Duodenal mucosa (tissue), 2 donors: Measurements from ENCODE around the gene NKD1.

Experiments used
- H3K27ac ChIP-seq: one replicate; pipeline ENCODE4 v1.7.0; 2013; ENCODE audit warnings: low read depth, low read length
- H3K27me3 ChIP-seq, 2 donors: one replicate each; pipeline ENCODE4 v1.7.0; 2013; ENCODE audit warnings: low read length in 2 of 2, control low read depth in 1 of 2; ENCODE audit not compliant: insufficient read depth in 2 of 2, control insufficient read depth in 1 of 2
- H3K36me3 ChIP-seq, 2 donors: one replicate each; pipeline ENCODE4 v1.7.0; 2013; ENCODE audit warnings: low read length in 2 of 2, control low read depth in 1 of 2; ENCODE audit not compliant: insufficient read depth in 2 of 2, control insufficient read depth in 1 of 2
- H3K4me1 ChIP-seq, 2 donors: one replicate each; pipeline ENCODE4 v1.7.0; 2013; ENCODE audit warnings: low read length in 2 of 2, control low read depth in 1 of 2; ENCODE audit not compliant: insufficient read depth in 2 of 2, control insufficient read depth in 1 of 2
- H3K4me3 ChIP-seq, 2 donors: one replicate each; pipeline ENCODE4 v1.7.0; 2013; ENCODE audit warnings: low read length in 2 of 2, low read depth in 1 of 2
- H3K9ac ChIP-seq, 2 donors: one replicate each; pipeline ENCODE4 v1.7.0; 2013; ENCODE audit warnings: low read length in 2 of 2, low read depth in 1 of 2
- H3K9me3 ChIP-seq, 2 donors: one replicate each; pipeline ENCODE4 v1.7.0; 2013; ENCODE audit warnings: low read length in 2 of 2, control low read depth in 1 of 2; ENCODE audit not compliant: control insufficient read depth in 1 of 2

NKD1 gene

DNA sequence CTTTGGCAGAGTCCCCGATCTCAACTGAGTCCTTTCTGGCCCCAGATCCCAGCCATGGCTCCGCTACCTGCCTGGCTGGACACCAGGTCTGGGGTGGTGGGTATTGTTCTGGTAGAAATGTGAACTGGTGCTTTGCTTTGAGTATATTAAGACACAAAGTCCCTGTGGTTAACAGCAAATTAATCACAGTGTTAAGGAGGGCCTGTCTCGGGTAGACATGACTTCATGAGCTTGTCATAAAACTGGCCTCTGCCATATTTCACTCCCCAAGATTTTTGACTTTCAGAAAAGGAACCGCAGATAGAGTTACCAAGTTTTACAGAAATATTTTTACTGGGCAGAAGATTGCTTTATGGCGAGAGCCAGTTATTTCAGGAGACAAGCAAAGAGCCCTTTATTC, 19.5 kb downstream of the NKD1 start:
- H3K36me3 ChIP-seq = no peaks in the 10 kb centered on the region
- no peaks in the 10 kb centered on the region for H3K27me3 ChIP-seq
- H3K4me3 ChIP-seq = no peak overlapping the region
- H3K4me1 ChIP-seq = no peaks in the 10 kb centered on the region
- H3K9ac ChIP-seq = no peak overlapping the region
- H3K9me3 ChIP-seq = no peaks in the 10 kb centered on the region
- H3K27ac ChIP-seq = no peak overlapping the region

DNA sequence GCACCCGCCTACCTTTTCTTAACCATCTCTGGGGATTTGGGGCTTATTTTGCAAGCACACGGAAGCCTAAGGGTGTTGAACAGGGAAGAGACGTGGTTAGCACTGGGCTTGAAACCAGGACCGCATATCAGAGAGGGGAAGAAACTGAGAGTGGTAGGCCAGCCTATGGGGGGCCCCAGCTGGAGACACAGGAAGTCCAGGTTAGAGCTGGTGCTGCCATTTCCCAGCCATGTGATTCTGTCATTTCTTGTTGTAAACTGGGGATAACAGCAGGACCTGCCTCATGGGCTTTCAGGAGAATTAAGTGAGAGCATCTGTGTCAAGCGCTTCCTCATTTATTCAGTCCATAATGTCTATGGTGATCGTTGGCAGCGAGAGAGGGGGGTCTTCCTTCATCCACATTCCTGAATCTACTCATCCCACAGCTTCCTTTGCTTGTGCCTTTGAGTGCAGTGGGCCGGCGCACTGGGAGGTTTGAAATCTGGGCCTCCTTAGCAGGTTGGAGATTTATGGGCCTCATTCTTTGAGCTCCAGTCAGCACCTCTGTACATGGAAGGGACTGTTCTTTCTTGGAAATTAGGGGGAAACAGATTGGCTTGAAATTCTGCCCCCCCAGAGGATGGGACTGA, 20.1 kb downstream of the NKD1 start:
- H3K27ac ChIP-seq = no peak overlapping the region
- H3K4me3 ChIP-seq = no peak overlapping the region
- H3K27me3 ChIP-seq = no peaks in the 10 kb centered on the region
- H3K4me1 ChIP-seq = no peaks in the 10 kb centered on the region
- no peaks in the 10 kb centered on the region for H3K9me3 ChIP-seq
- H3K36me3 ChIP-seq = no peaks in the 10 kb centered on the region
- no peak overlapping the region for H3K9ac ChIP-seq

DNA sequence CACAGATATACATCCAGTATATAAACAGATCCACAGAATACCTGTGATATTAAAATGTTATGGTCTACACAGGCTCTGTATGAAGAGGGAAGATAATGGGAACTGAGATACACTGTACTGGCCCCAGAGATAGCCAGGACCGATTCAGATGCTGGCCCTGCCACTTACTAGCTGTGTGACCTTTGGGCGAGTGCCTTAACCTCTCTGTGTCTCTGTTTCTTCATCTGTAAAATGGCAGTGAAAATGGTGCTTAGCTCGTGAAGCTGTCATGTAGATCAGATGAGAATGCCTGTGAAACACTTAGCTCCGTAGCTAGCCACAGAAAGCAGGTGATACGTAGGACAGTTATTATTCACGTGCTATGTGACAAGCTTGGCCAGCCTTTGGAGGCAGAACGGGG, 22.2 kb downstream of the NKD1 start:
- no peaks in the 10 kb centered on the region for H3K36me3 ChIP-seq
- H3K4me1 ChIP-seq = no peaks in the 10 kb centered on the region
- H3K27ac ChIP-seq = no peak overlapping the region
- H3K9me3 ChIP-seq = no peaks in the 10 kb centered on the region
- no peaks in the 10 kb centered on the region for H3K27me3 ChIP-seq
- no peak overlapping the region for H3K4me3 ChIP-seq
- no peak overlapping the region for H3K9ac ChIP-seq

DNA sequence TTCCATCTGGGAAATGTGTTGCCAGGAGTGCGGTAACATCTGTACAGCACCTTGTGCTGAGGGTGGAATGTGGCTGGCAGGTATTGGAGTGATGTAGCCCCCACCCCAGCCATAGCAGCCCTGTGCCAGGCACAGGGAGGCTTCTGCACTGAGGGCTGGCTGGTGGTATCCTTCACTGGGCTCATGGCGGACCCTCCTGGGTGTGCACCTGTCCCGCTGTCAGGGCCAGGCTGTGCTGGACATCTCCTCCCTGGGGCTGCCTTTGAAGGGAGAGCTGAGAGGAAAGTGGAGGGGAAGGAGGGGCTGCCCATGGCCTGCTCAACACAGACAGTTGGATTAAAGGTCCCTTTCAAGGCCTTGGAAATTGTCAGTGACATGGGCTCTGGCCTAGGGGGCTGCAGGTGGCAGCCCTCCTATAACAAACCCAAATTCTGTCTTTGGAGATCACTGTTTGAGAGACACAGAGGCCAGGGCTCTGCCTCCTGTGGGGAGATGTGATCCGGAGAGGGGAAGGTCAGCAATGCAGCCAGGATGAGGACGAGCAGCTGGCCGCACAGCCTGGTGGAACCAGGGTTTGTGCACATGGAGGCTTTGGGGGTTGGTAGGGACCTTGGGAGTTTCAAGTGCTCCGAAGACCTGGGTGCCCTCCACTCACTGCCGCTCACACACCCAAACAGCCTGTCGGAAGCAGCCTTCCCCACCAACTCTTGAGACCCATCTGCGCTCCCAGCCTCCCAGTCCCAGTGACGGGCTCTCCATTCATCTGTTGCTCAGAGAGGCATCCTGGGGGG, 22.8 kb downstream of the NKD1 start:
- no peak overlapping the region for H3K27ac ChIP-seq

DNA sequence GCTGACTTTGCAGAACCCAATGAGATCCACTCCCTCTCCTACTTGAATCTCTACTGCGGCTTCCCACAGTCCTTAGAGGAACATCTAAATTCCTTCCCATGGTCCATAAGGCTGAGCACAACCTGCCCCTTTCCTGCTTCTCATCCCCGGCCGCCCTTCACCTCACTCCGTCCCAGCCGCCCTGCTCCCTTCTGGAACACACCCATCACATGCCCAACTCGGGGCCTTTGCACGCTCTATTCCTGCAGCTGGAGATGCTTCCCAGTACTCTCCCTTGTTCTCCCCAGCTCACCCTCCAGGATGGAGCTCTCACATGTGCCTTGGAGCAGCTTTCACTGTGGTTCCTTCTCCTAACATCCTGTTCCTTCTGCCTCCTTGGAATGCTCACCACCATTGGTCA, 23.6 kb downstream of the NKD1 start:
- H3K9ac ChIP-seq = no peak overlapping the region
- H3K4me1 ChIP-seq = no peaks in the 10 kb centered on the region
- no peaks in the 10 kb centered on the region for H3K36me3 ChIP-seq
- H3K27ac ChIP-seq = no peak overlapping the region
- H3K27me3 ChIP-seq = no peaks in the 10 kb centered on the region
- no peak overlapping the region for H3K4me3 ChIP-seq
- no peaks in the 10 kb centered on the region for H3K9me3 ChIP-seq

More for the DNA sequence above, 22.8 kb downstream of the NKD1 start:
- no peak overlapping the region for H3K4me3 ChIP-seq
- H3K9me3 ChIP-seq = no peaks in the 10 kb centered on the region
- H3K36me3 ChIP-seq = no peaks in the 10 kb centered on the region
- H3K9ac ChIP-seq = no peak overlapping the region
- no peaks in the 10 kb centered on the region for H3K4me1 ChIP-seq
- no peaks in the 10 kb centered on the region for H3K27me3 ChIP-seq

DNA sequence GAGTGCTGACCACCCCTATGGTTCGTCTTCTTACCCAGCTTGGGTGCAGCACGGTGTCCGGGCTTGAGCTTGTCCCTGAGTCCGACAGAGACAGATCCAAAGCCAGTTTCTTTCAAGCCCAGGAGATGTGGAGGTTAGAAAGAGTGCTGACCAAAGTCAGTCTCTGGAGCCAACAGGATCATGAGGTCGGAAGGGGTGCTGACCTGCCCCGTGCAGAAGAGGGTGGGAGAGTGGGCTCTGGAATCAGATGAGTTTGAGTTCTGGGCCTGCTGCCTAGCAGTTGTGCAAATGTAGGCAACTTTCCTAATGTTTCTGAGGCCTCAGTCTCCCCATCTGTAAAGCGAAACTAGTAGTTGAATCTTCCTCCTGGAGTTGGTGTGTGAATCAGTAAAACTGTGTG, 24.5 kb downstream of the NKD1 start:
- H3K27ac ChIP-seq = no peak overlapping the region
- no peak overlapping the region for H3K4me3 ChIP-seq
- H3K36me3 ChIP-seq = no peaks in the 10 kb centered on the region
- H3K4me1 ChIP-seq = no peaks in the 10 kb centered on the region
- H3K9me3 ChIP-seq = no peaks in the 10 kb centered on the region
- no peaks in the 10 kb centered on the region for H3K27me3 ChIP-seq
- H3K9ac ChIP-seq = no peak overlapping the region

DNA sequence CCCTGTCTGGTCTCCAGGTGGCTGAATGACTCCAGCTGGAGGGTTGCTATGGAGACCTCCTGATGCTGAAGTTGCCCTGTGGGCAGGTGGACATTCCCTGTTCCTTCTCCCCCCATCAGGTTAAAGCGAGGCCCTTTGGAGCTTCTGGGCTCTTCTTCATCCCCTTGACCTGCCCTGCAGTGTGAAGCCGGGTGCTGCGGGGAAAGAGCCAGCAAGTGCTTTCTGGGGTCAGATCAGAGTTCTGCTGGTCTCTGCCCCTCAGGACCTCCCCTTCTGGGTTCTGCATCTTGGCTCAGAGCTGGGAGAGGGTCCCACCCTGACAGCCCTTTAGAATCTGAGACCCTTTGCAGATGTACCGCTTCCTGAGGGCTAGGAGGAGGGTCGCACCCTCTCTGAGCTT, 25.1 kb downstream of the NKD1 start:
- no peaks in the 10 kb centered on the region for H3K9me3 ChIP-seq
- H3K9ac ChIP-seq = no peak overlapping the region
- no peak overlapping the region for H3K4me3 ChIP-seq
- no peaks in the 10 kb centered on the region for H3K27me3 ChIP-seq
- H3K27ac ChIP-seq = no peak overlapping the region
- no peaks in the 10 kb centered on the region for H3K36me3 ChIP-seq
- no peaks in the 10 kb centered on the region for H3K4me1 ChIP-seq

DNA sequence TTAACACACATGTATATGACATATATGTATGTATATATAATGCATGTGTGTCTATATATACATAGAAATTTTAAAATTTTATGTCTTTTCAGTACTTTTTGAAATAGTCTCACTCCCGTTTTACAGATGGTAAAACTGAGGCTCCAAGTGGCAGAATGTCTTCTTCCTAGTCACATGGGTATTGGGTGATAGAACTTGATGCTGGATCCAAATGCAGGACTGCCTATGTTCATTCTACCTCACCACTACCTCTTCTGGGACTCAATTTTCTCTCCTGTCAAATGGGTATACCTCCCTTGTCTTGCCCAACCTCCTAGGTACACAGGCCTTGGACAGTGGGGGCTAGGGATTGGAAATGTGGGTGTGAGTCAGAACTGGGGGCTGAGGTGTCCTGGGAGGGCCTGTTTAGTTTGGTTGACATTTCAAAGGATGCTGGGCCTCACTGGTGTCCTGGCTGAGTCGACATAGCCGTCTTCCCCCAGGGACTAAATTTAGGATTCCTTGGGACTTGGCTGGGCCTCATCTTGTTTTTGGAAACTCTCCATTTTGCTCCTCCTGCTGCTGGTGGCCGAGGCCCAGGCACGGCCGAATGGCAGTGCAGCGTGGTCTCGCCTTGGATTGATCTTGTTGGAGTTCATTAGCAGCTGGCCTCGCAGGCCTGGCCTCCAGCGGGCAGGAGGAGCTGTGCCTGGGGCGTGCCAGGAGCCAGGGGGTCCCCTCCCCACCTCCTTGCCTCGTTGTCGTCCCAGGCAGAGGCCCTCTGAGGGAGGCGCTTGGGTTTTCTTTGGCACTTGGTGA, 25.9 kb downstream of the NKD1 start:
- H3K27ac ChIP-seq = no peak overlapping the region
- H3K36me3 ChIP-seq = no peaks in the 10 kb centered on the region
- no peak overlapping the region for H3K9ac ChIP-seq
- H3K27me3 ChIP-seq = no peaks in the 10 kb centered on the region
- no peaks in the 10 kb centered on the region for H3K9me3 ChIP-seq
- H3K4me1 ChIP-seq = no peaks in the 10 kb centered on the region
- H3K4me3 ChIP-seq = no peak overlapping the region

DNA sequence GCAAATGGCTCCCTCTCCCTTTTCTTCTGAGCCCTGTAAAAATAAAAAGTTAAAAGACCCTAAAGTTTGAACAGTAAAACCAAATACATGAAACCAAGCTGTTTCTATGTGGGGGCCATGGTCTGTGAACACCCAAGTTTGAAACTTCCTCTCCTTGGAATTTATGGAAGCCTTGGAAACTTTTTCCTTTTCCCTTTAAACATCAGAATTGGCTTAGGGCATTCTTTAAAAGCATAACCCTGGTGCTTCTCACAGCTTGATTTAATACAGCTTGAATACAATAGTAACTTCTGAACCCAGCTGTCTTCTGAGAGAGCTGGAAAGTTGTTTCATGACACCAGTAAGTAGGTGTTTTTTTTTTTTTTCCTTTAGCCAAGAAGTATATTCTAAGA, 26.5 kb downstream of the NKD1 start:
- no peak overlapping the region for H3K9ac ChIP-seq
- H3K27ac ChIP-seq = no peak overlapping the region
- H3K9me3 ChIP-seq = no peaks in the 10 kb centered on the region
- H3K36me3 ChIP-seq = no peaks in the 10 kb centered on the region
- H3K4me3 ChIP-seq = no peak overlapping the region
- H3K27me3 ChIP-seq = no peaks in the 10 kb centered on the region
- H3K4me1 ChIP-seq = no peaks in the 10 kb centered on the region

DNA sequence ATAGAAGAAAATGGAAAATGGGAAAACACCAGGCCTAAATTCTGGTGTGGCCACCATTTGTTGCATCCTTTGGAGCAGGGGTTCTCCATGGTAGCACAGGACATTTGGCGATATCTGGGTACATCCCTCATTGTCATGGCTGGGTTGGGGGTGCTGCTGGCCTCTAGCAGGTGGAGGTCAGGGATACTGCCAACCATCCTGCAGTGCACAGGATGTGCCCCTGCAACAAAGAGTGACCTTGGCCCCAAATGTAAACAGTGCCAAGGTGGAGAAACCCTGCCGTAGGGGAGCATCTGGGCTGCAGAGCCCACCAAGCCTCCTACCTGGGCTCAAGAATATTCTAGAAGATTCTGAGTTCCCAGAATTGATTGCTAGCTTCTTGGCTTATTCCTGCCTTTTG, 27.5 kb downstream of the NKD1 start:
- no peaks in the 10 kb centered on the region for H3K36me3 ChIP-seq
- H3K9me3 ChIP-seq = no peaks in the 10 kb centered on the region
- H3K27me3 ChIP-seq = no peaks in the 10 kb centered on the region
- no peak overlapping the region for H3K27ac ChIP-seq
- H3K9ac ChIP-seq = no peak overlapping the region
- H3K4me3 ChIP-seq = no peak overlapping the region
- no peaks in the 10 kb centered on the region for H3K4me1 ChIP-seq
